Measurements from ENCODE around the gene EXOC6B. TPM values are rescaled to one million over a fixed set of nuclear protein-coding genes. Genes with fewer than 3 reads are reported as not detected.

The EXOC6B gene
- total and polyA plus RNA-seq, 9 of the 15 experiments (the other 6 are each of a cell fraction or from before 2014, with no cell fraction given): 0.28 to 4.2 (median 2.0) TPM

GRCh38 chr2:72533765-72534164, 292.1 kb downstream of the EXOC6B start (continued):
- TF ChIP-seq NFE2 (IDR thresholded peaks at IDR 0.05; ENCODE audit: low read depth): peak; percentile 63
- TF ChIP-seq ZC3H11A (IDR thresholded peaks at IDR 0.05; ENCODE audit: low read depth, low read length): no peak
- no peak for TF ChIP-seq KAT7 (CRISPR knock-in tag; IDR thresholded peaks at IDR 0.05; ENCODE audit: borderline replicate concordance)
- no peak for TF ChIP-seq ZNF12 (CRISPR knock-in tag; IDR thresholded peaks at IDR 0.05)
- TF ChIP-seq SAP30 (IDR thresholded peaks at IDR 0.05; ENCODE audit: borderline replicate concordance, insufficient read depth, low read depth, low read length, poor library complexity, severe bottlenecking): no peak
- TF ChIP-seq ZNF133 (CRISPR knock-in tag; IDR thresholded peaks at IDR 0.05): no peak
- no peak for TF ChIP-seq ZMIZ1 (IDR thresholded peaks at IDR 0.05; ENCODE audit: low read depth in 2 of 2, low read length in 2 of 2)
- TF ChIP-seq ZBTB2 (IDR thresholded peaks at IDR 0.05): peak; percentile 52; the same call in 1 of the 2 replicates
- TF ChIP-seq NKRF (IDR thresholded peaks at IDR 0.05; ENCODE audit: borderline replicate concordance): no peak
- no peak for TF ChIP-seq ZNF780A (CRISPR knock-in tag; IDR thresholded peaks at IDR 0.05)
- no peak for TF ChIP-seq TAF1 (IDR thresholded peaks at IDR 0.05; ENCODE audit: control insufficient read depth, extremely low read depth, insufficient read depth, low read length, severe bottlenecking)
- no peak for TF ChIP-seq POLR3G (IDR thresholded peaks at IDR 0.05; ENCODE audit: extremely low read depth, insufficient read length, insufficient replicate concordance)
- TF ChIP-seq TEAD4 (IDR thresholded peaks at IDR 0.05; ENCODE audit: low read length): peak; percentile 94
- no peak for TF ChIP-seq TEAD4 (CRISPR knock-in tag; IDR thresholded peaks at IDR 0.05; ENCODE audit: borderline replicate concordance)
- no peak for TF ChIP-seq ZNF431 (CRISPR knock-in tag; IDR thresholded peaks at IDR 0.05)
- TF ChIP-seq ZNF75A (CRISPR knock-in tag; IDR thresholded peaks at IDR 0.05): peak; percentile 71; the same call in 1 of the 2 replicates
- no peak for TF ChIP-seq FIP1L1 (IDR thresholded peaks at IDR 0.05; ENCODE audit: low read depth, low read length, poor library complexity, severe bottlenecking)
- TF ChIP-seq KDM1A (IDR thresholded peaks at IDR 0.05): peak in 1 of 2 experiments; percentile 27; a peak in 1 of 4 replicates
- TF ChIP-seq DPF2 (IDR thresholded peaks at IDR 0.05): peak; percentile 93
- TF ChIP-seq SMAD3 (CRISPR knock-in tag; conservative IDR thresholded peaks at IDR 0.05): no peak
- 0 out of 2 replicates have a peak, but pooled peaks have one; percentile 18 for TF ChIP-seq KHSRP (IDR thresholded peaks at IDR 0.05)
- TF ChIP-seq HOXB6 (CRISPR knock-in tag; IDR thresholded peaks at IDR 0.05; ENCODE audit: borderline replicate concordance): no peak
- TF ChIP-seq TAF9B (IDR thresholded peaks at IDR 0.05; ENCODE audit: partially characterized antibody): no peak
- no peak for TF ChIP-seq ZNF282 (CRISPR knock-in tag; IDR thresholded peaks at IDR 0.05)

Measured in K562 (cell line).